AG10803 (cell line): ENCODE results near the gene CFAP57.
A peak's percentile ranks its signal among the peaks of the same experiment; 100 is the strongest.

Experiments
- DNase-seq: peaks from one replicate; pipeline ENCODE4 v3.0.0; 2010; ENCODE audit warnings: low read depth
- H3K4me3 ChIP-seq: 2 replicates; pipeline ENCODE4 v1.5.1; 2011; ENCODE audit warnings: mild to moderate bottlenecking, low read length, control low read depth
- TF ChIP-seq, protein P1 (sequence below): conservative IDR thresholded peaks from 2 replicates; pipeline ENCODE4 v1.5.1; 2011; ENCODE audit warnings: mild to moderate bottlenecking, low read length, control low read depth, inconsistent platforms

CFAP57 gene

DNA sequence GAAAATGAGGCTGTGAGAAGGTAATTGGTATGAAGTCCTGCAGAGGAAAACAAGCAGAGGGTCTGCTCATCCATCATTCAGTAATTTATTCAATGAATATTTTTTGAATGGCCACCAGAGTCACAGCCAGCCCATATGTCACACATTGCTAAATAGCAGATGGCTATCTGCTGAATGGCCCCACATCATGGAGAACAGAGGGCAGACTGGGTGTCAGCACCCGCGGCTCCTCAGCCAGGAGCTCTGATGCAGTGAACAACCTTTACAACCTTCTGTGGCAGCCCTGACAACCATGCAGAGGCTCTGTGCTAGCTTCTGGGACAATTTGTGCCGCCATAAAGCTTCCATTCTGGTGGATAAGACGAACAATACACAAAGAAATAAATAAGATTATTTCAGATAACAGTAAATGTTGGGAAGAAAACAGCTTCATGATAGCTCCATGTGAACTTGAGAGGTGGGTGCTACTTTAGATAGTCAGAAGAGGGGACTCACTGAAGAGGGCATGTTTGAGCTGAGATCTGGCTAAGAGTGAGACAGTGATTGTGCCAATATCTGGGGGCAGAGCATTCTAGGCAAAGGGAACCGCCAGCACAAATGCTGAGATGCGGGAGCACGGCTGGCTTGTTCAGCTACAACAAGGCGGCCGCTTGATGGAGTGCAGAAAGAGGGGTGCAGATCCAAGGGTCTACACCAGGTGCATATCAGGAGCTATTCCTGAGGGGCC is 116.1 kb downstream of the CFAP57 start:
- TF ChIP-seq, protein P1, sequence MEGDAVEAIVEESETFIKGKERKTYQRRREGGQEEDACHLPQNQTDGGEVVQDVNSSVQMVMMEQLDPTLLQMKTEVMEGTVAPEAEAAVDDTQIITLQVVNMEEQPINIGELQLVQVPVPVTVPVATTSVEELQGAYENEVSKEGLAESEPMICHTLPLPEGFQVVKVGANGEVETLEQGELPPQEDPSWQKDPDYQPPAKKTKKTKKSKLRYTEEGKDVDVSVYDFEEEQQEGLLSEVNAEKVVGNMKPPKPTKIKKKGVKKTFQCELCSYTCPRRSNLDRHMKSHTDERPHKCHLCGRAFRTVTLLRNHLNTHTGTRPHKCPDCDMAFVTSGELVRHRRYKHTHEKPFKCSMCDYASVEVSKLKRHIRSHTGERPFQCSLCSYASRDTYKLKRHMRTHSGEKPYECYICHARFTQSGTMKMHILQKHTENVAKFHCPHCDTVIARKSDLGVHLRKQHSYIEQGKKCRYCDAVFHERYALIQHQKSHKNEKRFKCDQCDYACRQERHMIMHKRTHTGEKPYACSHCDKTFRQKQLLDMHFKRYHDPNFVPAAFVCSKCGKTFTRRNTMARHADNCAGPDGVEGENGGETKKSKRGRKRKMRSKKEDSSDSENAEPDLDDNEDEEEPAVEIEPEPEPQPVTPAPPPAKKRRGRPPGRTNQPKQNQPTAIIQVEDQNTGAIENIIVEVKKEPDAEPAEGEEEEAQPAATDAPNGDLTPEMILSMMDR, result no peak
- H3K4me3 ChIP-seq, result no peak overlapping the region
- no peak for DNase-seq

DNA sequence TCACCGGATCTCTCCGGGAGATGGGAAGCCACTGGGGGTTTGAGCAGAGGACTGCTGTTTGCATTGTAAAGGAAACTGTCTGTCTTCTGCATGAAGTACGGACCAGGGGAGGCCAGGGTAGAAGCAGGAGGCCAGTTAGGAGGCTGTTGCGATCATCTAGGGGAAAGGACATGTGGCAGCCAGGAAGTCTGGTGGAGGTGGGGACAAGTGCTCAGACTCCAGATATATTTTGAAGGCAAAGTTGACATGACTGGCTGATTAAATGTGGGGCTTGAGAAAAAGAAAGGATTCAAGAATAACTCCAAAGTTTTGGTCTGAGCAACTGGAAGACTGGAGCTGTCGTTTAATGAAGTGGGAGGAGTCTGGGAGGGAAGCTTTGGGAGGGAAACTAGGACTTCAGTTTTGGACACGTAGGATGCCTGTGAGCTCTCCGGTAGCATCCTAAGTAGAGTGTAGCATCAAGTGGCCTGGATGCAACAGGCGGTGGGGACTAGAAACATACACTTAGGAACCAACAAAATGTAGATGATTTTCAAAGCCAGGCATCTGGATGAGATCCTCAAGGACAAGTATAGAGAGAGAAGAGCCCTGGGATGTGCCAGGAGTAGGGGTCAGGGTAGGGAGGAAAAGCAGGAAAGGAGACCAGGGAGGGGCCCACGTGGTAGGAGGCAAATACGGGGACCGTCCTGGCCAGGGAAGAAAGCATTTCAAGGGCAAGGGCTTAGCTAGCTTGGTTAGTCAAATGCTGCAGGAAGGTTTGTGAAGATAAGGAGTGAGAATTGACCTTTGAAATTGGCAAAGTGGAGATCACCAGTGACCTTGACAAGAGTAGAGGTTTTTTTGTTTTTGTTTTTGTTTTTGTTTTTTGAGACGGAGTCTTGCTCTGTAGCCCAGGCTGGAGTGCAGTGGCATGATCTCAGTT is 116.9 kb downstream of the CFAP57 start:
- DNase-seq, result no peak

DNA sequence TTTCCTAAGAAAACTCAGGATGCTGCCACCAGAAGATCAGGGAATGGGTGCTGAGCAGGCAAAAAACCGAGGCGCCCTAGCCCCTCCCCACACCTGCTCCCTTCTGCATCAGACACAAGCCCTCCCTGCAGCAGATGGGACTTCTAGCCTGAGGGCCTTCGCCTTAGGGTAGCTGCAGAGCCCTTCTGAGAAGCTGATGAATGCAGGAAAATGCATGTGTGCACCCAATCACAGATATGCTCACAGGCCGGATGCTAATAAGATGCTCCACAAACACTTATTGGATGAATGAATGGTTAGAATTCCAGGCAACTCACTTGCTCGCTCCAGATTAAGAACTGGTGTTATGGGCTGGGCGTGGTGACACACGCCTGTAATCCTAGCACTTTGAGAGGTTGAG is 120.1 kb downstream of the CFAP57 start:
- DNase-seq, result no peak
- TF ChIP-seq, protein P1, result no peak

More for the DNA sequence above, 116.9 kb downstream of the CFAP57 start:
- no peak overlapping the region for H3K4me3 ChIP-seq
- TF ChIP-seq, protein P1, result no peak

DNA sequence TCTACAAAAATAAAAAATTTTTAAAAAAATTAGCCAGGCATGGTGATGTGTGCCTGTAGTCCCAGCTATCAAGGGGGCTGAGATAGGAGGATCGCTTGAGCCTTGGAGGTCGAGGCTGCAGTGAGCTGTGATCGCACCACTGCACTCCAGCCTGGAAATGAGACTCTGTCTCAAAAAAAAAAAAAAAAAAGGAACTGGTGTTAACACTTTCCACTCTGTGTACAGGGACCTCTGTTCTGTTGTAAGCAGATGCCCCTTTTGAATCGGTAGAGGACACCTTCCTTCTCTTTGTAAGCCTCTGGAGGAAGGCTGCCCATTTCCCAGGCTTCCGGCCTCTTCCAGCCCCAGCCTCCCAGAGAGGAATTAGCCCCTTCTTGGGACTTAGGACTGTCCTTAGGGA is 120.5 kb downstream of the CFAP57 start:
- TF ChIP-seq, protein P1, result no peak
- no peak overlapping the region for H3K4me3 ChIP-seq
- no peak for DNase-seq

More for the DNA sequence above, 120.1 kb downstream of the CFAP57 start:
- H3K4me3 ChIP-seq, result no peak overlapping the region

DNA sequence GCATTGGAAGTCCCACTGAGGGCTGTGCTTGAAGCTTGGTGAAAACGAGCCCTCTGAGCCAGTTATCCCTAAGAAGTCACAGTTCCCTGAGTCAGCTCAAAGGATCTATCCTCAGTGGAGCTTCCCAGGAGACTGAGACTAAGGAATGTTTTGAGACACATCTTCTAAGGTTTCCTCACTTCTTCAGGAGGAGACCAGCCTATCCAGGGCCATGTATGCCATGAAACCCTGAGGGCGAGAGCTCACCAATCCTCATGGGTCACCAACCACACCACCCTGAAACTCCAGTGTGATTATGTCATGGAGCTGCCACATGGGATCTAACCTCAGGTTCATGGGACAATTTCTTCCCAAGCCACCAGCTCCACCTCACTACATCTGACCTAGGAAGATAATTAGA is 121.0 kb downstream of the CFAP57 start:
- no peak overlapping the region for H3K4me3 ChIP-seq
- DNase-seq, result no peak
- TF ChIP-seq, protein P1, result no peak

DNA sequence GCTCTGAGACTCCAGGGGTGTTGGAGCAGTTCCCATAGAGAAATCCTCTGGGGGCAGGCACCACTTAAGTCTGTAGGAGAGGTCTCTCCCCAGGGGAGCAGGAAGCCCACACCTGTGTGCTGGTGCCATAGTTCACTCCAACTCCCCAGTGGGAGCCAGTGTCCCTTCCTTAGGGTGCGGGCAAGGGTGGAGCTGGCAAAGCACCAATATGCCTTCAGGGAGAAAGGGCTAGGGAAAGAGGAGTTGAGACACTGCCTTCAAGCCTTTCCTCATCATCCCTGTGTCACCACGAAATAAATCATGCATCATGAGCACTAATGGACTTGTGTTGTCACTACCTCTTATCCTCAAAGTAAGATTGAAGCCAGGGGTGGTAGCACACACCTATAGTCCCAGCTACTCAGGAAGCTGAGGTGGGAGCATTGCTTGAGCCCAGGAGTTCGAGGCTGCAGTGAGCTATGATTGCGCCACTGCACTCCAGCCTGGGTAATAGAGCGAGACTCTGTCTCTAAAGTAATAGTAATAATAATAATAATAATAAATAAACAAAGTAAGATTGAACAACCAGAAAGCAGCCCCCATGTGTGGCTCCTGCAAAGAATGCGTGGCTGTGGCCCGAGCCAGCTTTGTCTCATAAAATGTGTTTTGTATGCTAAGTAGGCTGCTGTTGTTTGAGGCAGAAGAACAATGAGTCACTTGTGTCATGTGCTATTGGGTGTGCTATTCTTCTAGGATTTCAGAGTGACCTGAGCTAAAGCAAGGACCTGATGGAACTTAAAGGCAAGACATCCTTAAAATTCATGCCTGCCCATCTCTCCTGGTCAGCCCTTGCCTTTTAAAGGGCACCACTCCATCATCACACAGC is 122.0 kb downstream of the CFAP57 start:
- peak; percentile 46 for DNase-seq
- TF ChIP-seq, protein P1, result no peak
- H3K4me3 ChIP-seq, result no peak overlapping the region
